ENCODE measurements around the gene FOXRED1.

The FOXRED1 gene

GRCh38 chr11:126284829-126285228 is 15.9 kb downstream of the FOXRED1 start:
- TF ChIP-seq GATA3 (IDR thresholded peaks at IDR 0.05; ENCODE audit: low read depth, low read length) (no peak), GATA2 (IDR thresholded peaks at IDR 0.05; ENCODE audit: low read depth, low read length) (no peak)

DNA sequence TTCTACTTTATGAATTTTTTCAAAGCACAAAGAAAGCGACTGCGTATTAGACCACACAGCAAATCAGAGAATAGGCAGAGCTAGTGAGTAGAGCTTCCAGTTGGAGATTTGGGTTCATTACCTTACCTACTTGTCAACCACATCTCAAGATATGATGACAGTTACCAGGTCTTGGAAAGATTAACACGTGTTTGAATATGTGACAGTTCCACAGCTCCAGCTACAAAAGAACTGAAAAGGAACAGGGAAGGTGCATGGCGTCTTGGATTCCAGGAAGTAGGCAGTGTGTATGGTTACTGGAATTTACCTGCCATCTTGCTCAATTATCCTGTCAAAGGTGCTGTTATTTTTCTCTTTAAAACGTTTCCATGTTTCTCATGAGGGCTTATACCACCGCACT is 19.3 kb downstream of the FOXRED1 start:
- TF ChIP-seq GATA3 (IDR thresholded peaks at IDR 0.05; ENCODE audit: low read depth, low read length): no peak
- TF ChIP-seq GATA2 (IDR thresholded peaks at IDR 0.05; ENCODE audit: low read depth, low read length): no peak

DNA sequence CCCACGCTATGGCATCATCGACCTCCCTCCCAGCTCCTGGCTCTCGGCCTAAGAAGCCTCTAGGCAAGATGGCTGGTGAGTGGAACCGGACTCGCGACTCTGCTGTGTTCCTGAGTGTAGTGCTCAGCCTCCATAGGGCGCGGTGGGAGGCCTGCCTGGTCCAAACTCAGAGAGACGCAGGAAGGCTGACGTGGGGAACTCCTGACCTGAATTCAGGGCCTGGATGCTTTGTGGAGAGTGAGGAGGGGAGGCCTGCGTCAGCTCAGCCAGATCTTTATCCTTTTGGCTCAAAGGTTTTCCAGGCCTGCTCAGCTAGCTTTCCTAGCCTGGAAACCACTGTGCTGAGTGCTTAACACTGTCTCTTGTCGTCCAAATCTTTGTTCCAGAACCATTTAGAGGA is 21.9 kb downstream of the FOXRED1 start:
- TF ChIP-seq GATA2 (IDR thresholded peaks at IDR 0.05; ENCODE audit: low read depth, low read length): peak; percentile 91
- TF ChIP-seq GATA3 (IDR thresholded peaks at IDR 0.05; ENCODE audit: low read depth, low read length): peak; percentile 21; the same call in 1 of the 2 replicates

- TF ChIP-seq GATA3 (IDR thresholded peaks at IDR 0.05; ENCODE audit: low read depth, low read length) (no peak), GATA2 (IDR thresholded peaks at IDR 0.05; ENCODE audit: low read depth, low read length) (no peak)
Measured at GRCh38 chr11:126293726-126294125, 24.8 kb downstream of the FOXRED1 start.

DNA sequence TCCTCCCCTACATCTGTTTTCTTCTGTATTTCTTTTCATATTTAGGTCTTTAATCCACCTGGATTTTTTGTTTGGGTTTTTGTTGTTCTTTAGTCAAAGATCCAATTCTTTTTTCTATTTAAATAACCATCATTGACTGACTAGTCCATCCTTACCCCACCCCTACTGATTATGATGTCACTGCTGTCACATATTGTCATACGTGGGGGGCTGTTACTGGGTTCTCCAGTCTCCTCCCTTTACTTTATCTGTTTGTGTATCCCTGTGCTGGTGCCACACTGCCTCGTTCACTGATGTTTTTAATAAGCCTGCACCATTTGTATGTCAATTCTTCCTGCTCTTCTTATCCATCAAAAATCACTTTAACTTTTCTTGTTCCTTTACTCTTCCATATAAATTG is 28.1 kb downstream of the FOXRED1 start:
- no peak for TF ChIP-seq GATA2 (IDR thresholded peaks at IDR 0.05; ENCODE audit: low read depth, low read length)
- no peak for TF ChIP-seq GATA3 (IDR thresholded peaks at IDR 0.05; ENCODE audit: low read depth, low read length)

DNA sequence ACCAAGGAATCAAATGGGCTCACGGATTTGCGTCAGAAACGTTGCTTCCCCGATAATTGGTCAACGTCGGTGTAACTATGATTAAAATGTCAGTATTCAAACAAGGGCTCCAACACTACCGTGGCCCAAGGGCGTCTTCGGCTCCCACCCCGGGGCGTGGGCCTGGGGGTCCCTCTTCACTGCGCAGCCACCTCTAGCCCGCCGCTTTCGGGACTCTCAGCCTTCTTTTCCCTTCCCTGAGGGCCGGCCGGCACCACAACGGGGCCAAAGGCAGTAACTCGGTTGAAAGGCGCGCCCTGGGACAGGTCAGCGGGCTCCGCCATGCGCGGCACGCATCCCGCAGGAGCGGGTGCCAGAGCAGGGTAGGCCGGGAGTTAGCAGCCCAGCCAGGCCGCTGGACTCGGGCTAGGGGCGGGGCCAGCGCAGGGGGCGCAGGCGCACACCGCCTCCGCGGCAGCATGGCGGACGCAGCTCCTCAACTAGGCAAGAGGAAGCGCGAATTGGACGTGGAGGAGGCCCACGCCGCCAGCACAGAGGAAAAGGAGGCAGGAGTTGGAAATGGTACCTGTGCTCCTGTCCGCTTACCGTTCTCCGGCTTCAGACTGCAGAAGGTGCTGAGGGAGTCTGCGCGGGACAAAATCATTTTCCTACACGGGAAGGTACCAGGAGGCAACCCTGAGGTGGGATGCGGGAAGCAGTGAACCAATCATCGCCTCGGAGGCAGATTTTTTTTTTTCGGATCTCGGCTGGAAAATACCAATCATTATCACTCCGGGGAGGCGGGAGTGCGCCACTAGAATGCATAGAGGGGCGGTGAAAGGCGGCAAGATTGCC is 34.9 kb downstream of the FOXRED1 start, which contains the start of gene DCPS:
Gene DCPS (plus strand): TSS at position 438 of the 834 bp plus-strand sequence. CDS start 21 bp downstream, at position 459.
- TF ChIP-seq GATA3 (IDR thresholded peaks at IDR 0.05; ENCODE audit: low read depth, low read length) (no peak), GATA2 (IDR thresholded peaks at IDR 0.05; ENCODE audit: low read depth, low read length) (no peak; the same call in 1 of the 2 replicates)

- TF ChIP-seq GATA2 (IDR thresholded peaks at IDR 0.05; ENCODE audit: low read depth, low read length) (no peak), GATA3 (IDR thresholded peaks at IDR 0.05; ENCODE audit: low read depth, low read length) (no peak)
Measured at GRCh38 chr11:126304457-126305075, 35.6 kb downstream of the FOXRED1 start.

GRCh38 chr11:126305699-126306098 is 36.7 kb downstream of the FOXRED1 start:
- TF ChIP-seq GATA2 (IDR thresholded peaks at IDR 0.05; ENCODE audit: low read depth, low read length) (no peak), GATA3 (IDR thresholded peaks at IDR 0.05; ENCODE audit: low read depth, low read length) (no peak)

- no peak for TF ChIP-seq GATA3 (IDR thresholded peaks at IDR 0.05; ENCODE audit: low read depth, low read length)
- TF ChIP-seq GATA2 (IDR thresholded peaks at IDR 0.05; ENCODE audit: low read depth, low read length): no peak
Measured at GRCh38 chr11:126307706-126308105, 38.8 kb downstream of the FOXRED1 start.

GRCh38 chr11:126308271-126308671 is 39.3 kb downstream of the FOXRED1 start:
- TF ChIP-seq GATA2 (IDR thresholded peaks at IDR 0.05; ENCODE audit: low read depth, low read length) (no peak), GATA3 (IDR thresholded peaks at IDR 0.05; ENCODE audit: low read depth, low read length) (no peak)

GRCh38 chr11:126310200-126310991 is 41.4 kb downstream of the FOXRED1 start:
- TF ChIP-seq GATA2 (IDR thresholded peaks at IDR 0.05; ENCODE audit: low read depth, low read length) (no peak), GATA3 (IDR thresholded peaks at IDR 0.05; ENCODE audit: low read depth, low read length) (no peak)

- TF ChIP-seq GATA2 (IDR thresholded peaks at IDR 0.05; ENCODE audit: low read depth, low read length) (no peak), GATA3 (IDR thresholded peaks at IDR 0.05; ENCODE audit: low read depth, low read length) (no peak)
Measured at GRCh38 chr11:126310992-126311310, 42.0 kb downstream of the FOXRED1 start.

DNA sequence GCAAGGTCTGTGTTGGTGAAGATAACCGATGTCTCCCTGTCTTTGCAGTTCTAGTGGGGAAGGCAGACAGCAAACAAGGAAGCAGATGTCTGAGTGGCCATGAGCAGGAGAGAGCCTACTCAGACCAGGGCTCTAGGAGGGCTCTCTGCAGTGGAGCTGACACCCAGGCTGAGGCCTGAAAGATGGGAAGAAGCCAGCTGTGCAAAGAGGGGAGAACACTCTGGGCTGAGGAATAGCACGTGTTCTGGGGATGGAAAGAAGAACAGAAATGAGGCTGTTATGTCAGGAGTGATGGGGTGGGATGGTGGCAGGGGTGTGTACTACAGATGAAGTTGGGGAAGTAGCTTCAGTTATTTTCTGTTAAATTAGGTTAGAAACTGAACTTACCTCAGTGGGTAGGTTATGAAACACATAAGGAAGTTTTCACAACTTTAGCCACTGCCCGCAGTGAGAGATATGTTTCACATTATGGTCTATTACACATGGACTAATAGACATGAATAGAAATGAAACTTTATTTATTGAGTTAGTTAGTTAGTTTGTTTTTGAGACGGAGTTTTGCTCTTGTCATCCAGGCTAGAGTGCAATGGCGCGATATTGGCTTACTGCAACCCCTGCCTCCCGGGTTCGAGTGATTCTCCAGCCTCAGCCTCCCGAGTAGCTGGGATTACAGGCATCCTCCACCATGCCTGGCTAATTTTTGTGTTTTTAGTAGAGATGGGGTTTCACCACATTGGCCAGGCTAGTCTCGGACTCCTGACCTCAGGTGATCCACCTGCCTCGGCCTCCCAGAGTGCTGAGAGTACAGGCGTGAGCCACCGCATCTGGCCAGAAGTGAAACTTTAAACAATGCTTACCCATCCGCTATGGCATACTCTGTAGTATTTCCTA is 42.7 kb downstream of the FOXRED1 start:
- TF ChIP-seq GATA3 (IDR thresholded peaks at IDR 0.05; ENCODE audit: low read depth, low read length) (no peak), GATA2 (IDR thresholded peaks at IDR 0.05; ENCODE audit: low read depth, low read length) (no peak)

Data from SH-SY5Y (cell line).